ENCODE measurements around the gene MED1. TPM values are rescaled to one million over a fixed set of nuclear protein-coding genes. Genes with fewer than 3 reads are reported as not detected.
"Not testable (repeated sequence)": the region's sequence is repeated elsewhere in the genome, so short reads cannot be mapped to it uniquely, and the experiment has no call there.

Gene MED1
- polyA plus RNA-seq, 12 donors: 26.7 to 50.1 (median 33.2) TPM; not detected in 1

- DNase-seq: not testable (repeated sequence)
Observed at GRCh38 chr17:39439868-39440267, 11.2 kb downstream of the MED1 start.

GRCh38 chr17:39429600-39429999 lies 21.5 kb downstream of the MED1 start:
- no peak for DNase-seq

GRCh38 chr17:39416141-39416540 lies 34.9 kb downstream of the MED1 start:
- DNase-seq: no peak

DNA sequence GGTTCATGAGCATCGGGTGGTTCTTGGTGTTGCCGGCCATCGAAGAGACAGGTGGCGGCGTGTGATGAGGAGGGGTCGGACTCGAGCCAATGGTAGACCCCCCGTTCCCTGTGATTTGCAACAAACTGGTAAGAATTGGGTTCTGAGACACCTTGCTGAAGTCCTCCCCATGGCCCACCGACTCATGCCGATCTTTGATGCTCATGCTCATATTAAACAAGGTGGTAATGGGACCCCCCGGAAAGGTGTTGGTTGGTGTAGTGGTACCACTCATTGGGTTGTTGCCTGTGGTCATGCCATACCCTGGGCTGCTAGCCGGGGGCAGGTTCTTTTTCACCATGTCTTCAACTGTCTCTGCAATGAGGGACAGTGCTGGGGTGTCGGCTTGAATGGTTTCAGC lies 40.8 kb downstream of the MED1 start:
- no peak for DNase-seq

DNA sequence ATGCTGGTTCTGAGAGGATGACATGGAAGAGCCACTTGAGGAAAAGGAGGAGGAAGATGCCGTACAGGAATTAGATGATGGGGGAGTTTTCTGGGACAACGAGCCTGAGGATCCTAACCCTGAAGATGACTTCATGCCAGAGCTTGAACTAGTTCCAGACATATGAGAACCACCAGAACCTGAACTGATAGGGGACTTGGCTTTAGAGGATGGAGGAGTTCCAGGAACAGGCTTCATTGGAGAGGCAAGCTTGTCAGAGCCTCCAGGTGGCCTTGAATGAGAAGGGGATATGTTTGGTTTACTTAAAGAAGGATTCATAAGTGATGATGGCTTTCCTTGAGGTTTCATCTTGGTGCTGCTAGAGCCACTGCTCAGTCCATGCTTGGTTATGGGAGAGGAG lies 42.7 kb downstream of the MED1 start:
- DNase-seq: no peak

GRCh38 chr17:39406951-39407350 lies 44.1 kb downstream of the MED1 start:
- DNase-seq: no peak

- no peak for DNase-seq
Observed at GRCh38 chr17:39405436-39405835, 45.6 kb downstream of the MED1 start.

GRCh38 chr17:39404542-39405378 lies 46.3 kb downstream of the MED1 start:
- no peak for DNase-seq

DNA sequence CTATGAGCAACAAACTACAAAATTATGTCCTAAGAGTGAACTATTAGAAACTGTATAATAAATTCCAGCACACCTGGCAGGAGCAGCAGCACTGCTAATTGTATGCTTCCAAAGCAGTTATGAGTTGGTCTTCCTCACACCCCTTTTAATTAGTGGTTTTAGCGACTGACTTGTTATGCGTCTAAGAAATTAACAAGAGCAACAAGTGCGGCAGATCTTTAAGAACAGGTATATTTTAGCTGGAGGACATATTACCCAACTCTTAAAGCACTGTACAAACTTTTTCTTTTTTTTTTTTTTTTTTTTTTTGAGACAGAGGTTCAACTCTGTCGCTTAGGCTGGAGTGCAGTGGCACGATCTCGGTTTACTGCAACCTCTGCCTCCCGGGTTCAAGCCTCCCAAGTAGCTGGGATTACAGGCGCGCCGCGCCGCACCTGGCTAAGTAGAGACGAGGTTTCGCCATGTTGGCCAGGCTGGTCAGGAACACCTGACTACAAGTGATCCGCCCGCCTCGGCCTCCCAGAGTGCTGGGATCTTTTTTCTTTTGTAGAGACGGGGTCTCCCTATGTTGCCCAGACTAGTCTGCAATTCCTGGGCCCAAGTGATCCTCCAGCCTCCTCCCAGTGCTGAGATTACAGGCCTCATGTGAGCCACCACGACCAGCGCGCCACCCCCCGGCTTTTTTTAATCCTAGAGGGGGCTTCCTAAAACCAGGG lies 48.0 kb downstream of the MED1 start:
- DNase-seq: no peak

DNA sequence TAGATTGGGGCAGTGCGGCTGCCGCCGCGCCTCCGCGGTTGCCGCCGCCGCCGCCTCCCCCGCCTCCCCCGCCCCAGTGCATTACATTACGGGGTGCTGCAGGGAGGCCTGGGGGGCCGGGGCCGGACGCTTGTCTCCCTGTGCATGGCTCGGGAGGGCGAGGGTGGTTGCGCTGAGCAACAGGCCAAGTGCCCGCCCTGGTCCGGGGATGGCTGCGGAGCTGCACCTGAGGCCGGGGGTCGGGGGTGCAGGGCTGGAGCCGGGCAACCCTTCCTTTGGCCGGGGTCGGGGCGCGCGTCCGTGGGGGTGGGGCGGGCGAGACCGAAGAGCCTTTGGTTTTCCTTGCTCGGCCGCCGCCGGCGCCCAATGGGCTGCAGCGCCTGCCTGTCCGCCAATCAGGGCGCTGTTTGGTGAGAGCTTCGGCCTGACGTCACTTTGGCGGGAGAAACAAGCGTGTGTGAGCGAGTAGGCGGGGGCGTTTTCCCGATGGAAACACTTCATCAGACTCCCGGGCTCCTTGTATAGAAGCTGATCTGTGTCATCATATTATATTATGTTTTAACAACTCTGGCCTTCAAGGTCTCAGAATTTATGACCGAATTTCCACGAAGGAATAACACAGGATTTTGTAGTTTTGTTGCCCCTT lies 48.7 kb downstream of the MED1 start:
- peak; percentile 94 for DNase-seq

- peak; percentile 95 for DNase-seq
Observed at GRCh38 chr17:39401412-39402243, 49.4 kb downstream of the MED1 start, which contains the start of gene FBXL20. TSS of gene FBXL20 (minus strand) at chr17:39401626. CDS start at chr17:39401402, 224 bp downstream.

DNA sequence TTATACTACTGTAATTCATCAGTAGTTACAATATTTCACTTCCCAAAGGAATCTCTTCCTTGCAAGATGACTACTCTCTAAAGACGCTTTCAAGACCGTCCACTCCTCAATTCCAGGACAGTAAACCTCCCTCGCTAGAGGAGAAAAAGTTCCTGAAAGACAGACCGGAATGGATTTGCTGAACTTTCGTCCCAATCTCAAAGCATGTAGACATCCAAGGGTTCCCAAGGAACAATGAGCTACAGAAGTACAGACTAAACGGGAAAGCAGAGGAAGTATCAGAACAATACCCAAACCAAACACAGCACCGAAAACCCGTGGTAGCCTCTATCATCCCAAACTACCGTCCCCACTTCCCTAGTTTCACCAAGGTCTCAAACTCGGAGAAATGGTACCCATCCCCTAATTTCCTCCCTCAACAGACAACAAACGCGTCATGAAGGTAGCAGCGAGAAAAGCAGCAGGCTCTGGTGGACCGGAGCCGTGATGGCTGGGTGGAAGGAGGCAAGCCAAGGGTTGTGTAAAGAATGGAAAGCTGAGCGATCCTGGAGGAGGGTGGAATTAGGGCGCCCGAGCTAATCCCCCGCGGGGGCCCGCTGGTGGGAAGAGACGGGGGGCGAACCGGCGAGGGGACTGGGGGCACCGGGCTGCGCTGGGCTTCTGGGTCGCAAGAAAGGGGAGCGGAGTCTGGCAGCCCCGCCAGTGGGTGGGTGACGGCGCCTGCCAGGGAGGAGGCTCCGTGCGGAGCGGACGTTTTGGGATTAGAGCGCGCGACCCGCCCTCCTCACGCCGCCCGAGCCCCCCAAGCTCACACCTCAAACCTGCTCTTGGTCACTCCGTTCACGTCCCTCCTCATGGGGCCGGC lies 50.3 kb downstream of the MED1 start:
- DNase-seq: peak; percentile 18

DNA sequence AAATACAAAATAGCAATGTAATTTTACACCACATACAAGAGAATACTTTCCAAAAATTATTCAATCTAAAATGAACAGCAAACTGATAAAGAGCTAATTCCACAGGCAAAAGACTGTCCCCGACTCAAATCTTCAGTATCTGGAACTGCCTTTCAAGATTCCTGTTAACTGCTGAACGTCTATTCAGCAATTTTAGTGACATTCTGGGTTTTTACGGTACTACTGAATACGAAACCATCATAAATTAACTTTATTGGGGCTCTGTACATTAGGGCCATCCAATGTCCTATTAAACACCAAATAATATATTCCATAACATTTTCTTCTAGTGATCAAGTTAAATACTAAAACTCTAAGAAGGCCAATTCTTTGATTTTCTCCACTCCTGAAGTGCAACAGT lies 51.3 kb downstream of the MED1 start:
- no peak for DNase-seq

DNA sequence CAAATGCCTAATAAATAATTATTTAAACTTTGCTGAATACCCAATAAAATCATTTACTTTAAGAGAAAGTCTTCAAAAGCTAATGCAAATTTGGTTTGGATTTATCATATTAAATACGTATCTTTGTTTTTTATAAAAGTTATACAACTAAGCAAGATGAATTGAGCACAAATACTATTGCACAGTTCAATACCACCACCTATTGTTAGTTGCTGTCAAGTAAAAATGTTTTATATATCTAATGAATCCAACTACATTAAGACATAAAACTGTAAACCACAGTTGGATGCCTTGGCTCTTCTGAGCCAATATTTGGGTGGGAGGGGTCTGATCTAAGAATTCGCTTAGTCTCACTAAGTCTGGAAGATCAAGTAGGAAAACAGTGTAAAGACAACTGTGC lies 57.3 kb downstream of the MED1 start:
- no peak for DNase-seq

DNA sequence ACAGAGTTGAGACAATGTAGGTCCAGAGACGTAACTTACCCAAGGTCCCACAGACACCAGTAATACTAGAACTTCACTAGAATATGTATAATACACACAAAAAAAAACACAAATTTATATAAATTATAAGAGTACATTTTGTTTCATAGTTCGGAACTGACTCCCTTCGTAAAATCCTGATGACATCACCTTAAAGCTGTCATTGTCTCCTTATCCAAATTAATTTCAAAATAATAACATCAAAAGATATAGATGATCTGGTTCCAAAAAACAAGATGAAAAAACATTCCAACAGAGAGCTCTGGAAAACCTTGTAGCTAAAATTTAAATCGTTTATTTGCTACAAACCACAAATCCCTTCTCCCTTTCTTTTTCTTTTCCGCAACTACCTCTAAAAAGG lies 59.6 kb downstream of the MED1 start:
- DNase-seq: no peak

- no peak for DNase-seq
Observed at GRCh38 chr17:39385040-39385439, 66.0 kb downstream of the MED1 start.

- no peak for DNase-seq
Observed at GRCh38 chr17:39380144-39380543, 70.9 kb downstream of the MED1 start.

- DNase-seq: no peak
Observed at GRCh38 chr17:39376434-39376833, 74.6 kb downstream of the MED1 start.

DNA sequence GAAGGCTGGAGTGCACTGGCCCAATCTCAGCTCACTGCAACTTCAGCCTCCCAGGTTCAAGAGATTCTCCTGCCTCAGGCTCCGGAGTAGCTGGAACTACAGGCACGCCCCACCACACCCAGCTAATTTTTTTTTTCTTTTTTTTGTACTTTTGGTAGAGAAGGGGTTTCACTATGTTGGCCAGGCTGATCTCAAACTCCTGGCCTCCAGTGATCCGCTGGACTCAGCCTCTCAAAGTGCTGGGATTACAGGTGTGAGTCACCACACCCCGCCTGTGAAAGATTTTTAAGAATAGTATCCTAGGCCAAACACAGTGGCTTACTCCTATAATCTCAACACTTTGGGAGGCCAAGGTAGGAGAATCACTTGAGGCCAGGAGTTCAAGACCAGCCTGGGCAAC lies 83.3 kb downstream of the MED1 start:
- DNase-seq: not testable (repeated sequence)

GRCh38 chr17:39365872-39366271 lies 85.2 kb downstream of the MED1 start:
- DNase-seq: no peak

DNA sequence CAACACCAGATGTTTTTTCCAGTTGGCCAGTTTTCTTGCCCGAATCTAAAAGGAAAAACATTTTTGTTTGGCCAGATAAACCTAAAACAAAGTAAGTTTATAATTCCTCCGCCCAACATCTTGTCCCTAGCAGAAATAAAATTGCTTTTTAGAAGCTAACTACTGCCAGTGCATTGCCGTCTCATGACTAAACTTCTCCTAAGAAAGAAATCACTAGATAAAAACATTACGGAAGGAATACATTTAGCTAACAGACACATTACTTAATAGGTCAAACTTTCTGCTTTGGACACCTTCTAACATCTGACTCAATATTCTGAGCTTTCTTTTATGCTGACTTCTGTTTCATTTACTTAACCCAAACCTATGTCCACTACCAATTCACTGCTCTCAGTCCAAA lies 85.8 kb downstream of the MED1 start:
- peak; percentile 38 for DNase-seq

Measured in muscle of arm (tissue), 12 donors.